ENCODE results near the gene GKN2.

The GKN2 gene

GRCh38 chr2:68992933-68993332 is 40.2 kb upstream of the GKN2 start:
- no peak for DNase-seq (ENCODE audit: low read depth)
- H3K4me3 ChIP-seq (ENCODE audit: control insufficient read depth, low read depth, low read length): no peak overlapping the region
- no peak for TF ChIP-seq CTCF (conservative IDR thresholded peaks at IDR 0.05; ENCODE audit: control insufficient read depth, insufficient read depth, low read depth, low read length)

- no peak for TF ChIP-seq CTCF (conservative IDR thresholded peaks at IDR 0.05; ENCODE audit: control insufficient read depth, insufficient read depth, low read depth, low read length)
- DNase-seq (ENCODE audit: low read depth): no peak
- H3K4me3 ChIP-seq (ENCODE audit: control insufficient read depth, low read depth, low read length): no peak overlapping the region
Measured at GRCh38 chr2:68992341-68992740, 39.6 kb upstream of the GKN2 start.

GRCh38 chr2:68989035-68989434 is 36.3 kb upstream of the GKN2 start:
- TF ChIP-seq CTCF (conservative IDR thresholded peaks at IDR 0.05; ENCODE audit: control insufficient read depth, insufficient read depth, low read depth, low read length): no peak
- DNase-seq (ENCODE audit: low read depth): no peak

GRCh38 chr2:68987021-68987503 is 34.4 kb upstream of the GKN2 start:
- H3K4me3 ChIP-seq (ENCODE audit: control insufficient read depth, low read depth, low read length): no peak overlapping the region
- TF ChIP-seq CTCF (conservative IDR thresholded peaks at IDR 0.05; ENCODE audit: control insufficient read depth, insufficient read depth, low read depth, low read length): no peak
- no peak for DNase-seq (ENCODE audit: low read depth)

More at GRCh38 chr2:68989035-68989434, 36.3 kb upstream of the GKN2 start:
- no peak overlapping the region for H3K4me3 ChIP-seq (ENCODE audit: control insufficient read depth, low read depth, low read length)

GRCh38 chr2:68980956-68981355 is 28.3 kb upstream of the GKN2 start:
- H3K4me3 ChIP-seq (ENCODE audit: control insufficient read depth, low read depth, low read length): no peak overlapping the region
- no peak for TF ChIP-seq CTCF (conservative IDR thresholded peaks at IDR 0.05; ENCODE audit: control insufficient read depth, insufficient read depth, low read depth, low read length)
- no peak for DNase-seq (ENCODE audit: low read depth)

- H3K4me3 ChIP-seq (ENCODE audit: control insufficient read depth, low read depth, low read length): no peak overlapping the region
- no peak for TF ChIP-seq CTCF (conservative IDR thresholded peaks at IDR 0.05; ENCODE audit: control insufficient read depth, insufficient read depth, low read depth, low read length)
- DNase-seq (ENCODE audit: low read depth): no peak
Measured at GRCh38 chr2:68978098-68978497, 25.4 kb upstream of the GKN2 start.

- no peak overlapping the region for H3K4me3 ChIP-seq (ENCODE audit: control insufficient read depth, low read depth, low read length)
- no peak for TF ChIP-seq CTCF (conservative IDR thresholded peaks at IDR 0.05; ENCODE audit: control insufficient read depth, insufficient read depth, low read depth, low read length)
- no peak for DNase-seq (ENCODE audit: low read depth)
Measured at GRCh38 chr2:68977453-68977852, 24.8 kb upstream of the GKN2 start.

All from fibroblast of mammary gland (primary cell).